ENCODE results near the gene CYP46A1. TPM values are rescaled to one million over a fixed set of nuclear protein-coding genes. Genes with fewer than 3 reads are reported as not detected.
"Not testable (repeated sequence)": the region's sequence is repeated elsewhere in the genome, so short reads cannot be mapped to it uniquely, and the experiment has no call there.

CYP46A1 gene
- total RNA-seq, 1 experiment from 2014 or later: 0.52 TPM

DNA sequence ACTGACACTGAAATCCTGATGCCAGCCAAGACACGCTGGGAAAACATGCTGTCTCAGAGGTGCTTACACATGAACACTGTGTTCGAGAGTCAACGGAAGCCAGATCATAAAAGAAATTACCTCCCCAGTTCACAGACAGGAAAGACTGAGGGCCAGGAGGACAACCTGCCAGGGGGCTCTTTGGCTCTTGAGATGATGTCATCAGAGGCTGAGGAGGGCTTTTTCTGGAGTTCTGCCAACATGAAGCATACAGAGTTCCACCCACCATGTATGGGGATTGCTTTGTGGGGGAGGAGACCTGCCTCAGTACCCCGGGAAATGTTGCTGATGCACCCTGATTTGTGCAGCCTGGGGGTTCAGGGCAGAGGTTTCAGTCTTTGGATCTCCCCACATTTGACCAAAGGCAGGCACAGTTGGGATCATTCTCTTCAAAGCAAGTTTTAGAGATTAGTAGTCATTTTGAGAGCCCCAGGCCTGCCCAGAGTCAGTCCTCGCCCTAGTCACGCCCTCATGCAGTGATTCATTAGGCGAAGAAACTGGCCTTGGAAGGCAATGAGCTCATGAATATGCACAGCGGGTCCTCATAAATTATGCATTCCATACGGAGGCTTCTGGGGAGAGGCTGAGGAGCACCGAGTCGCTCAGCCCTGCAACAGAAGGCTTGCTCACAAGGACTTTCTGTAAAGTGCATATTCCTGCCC is 74.2 kb downstream of the CYP46A1 start:
- no peak overlapping the region for H2AFZ ChIP-seq (ENCODE audit: low read length)
- no peak overlapping the region for H3K4me2 ChIP-seq (ENCODE audit: low read depth, low read length, poor library complexity, severe bottlenecking)
- H3K9ac ChIP-seq (ENCODE audit: low read length): no peak overlapping the region
- H4K20me1 ChIP-seq (ENCODE audit: insufficient read depth, low read depth, low read length): no peaks in the 10 kb centered on the region; the same call in 1 of the 2 replicates
- no peak overlapping the region for H3K27ac ChIP-seq (ENCODE audit: low read length)
- H3K4me3 ChIP-seq (ENCODE audit: low read length): no peak overlapping the region
- DNase-seq: no peak
- H3K36me3 ChIP-seq (ENCODE audit: insufficient read depth, low read length): no peaks in the 10 kb centered on the region
- H3K9me3 ChIP-seq (ENCODE audit: low read length): no peaks in the 10 kb centered on the region
- no peaks in the 10 kb centered on the region for H3K9me2 ChIP-seq (replicated peaks; ENCODE audit: insufficient read depth, low read length)
- H3K27me3 ChIP-seq (ENCODE audit: low read length): peaks cover 3% of the 10 kb centered on the region; the same call in 1 of the 2 replicates
- H3K4me1 ChIP-seq (ENCODE audit: low read length): no peaks in the 10 kb centered on the region
- no peaks in the 10 kb centered on the region for H3K79me2 ChIP-seq (ENCODE audit: low read length)

DNA sequence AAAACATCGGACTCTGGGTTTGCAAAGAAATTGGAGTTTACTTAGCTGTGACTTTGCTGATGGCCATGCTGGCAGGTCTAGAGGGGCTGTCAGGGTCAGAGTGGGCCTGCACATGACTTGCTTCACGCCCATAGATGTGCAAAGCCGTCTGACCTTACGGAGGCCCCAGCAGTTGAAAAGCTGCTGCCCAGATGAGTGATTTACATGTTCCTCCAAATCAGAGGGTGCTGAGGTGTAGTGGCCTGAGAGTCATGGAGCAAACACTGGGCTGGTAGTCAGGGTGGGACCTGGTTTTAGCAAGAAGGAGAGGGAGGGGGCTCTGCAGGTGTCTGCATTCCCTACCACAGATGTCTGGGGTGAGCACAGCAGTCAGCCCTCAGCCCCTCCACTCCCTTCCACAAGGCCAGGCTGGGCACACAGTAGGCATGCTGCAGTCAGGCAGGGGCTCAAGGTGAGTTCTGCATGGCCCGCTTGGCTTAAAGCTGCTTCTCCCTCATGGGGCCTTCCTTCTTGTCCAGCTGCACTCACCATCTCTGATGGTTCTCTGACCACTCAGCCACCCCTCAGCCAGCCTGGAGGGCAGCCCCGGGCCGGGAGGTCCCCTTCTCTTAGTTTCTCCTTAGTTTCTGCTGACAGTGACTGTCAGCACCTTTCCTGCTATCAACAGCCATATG is 74.9 kb downstream of the CYP46A1 start:
- Histone ChIP-seq H3K27me3 (ENCODE audit: low read length) (peaks cover 3% of the 10 kb centered on the region; the same call in 1 of the 2 replicates), H3K9me3 (ENCODE audit: low read length) (no peaks in the 10 kb centered on the region), H3K27ac (ENCODE audit: low read length) (no peak overlapping the region), H3K9me2 (replicated peaks; ENCODE audit: insufficient read depth, low read length) (no peaks in the 10 kb centered on the region), H3K36me3 (ENCODE audit: insufficient read depth, low read length) (no peaks in the 10 kb centered on the region), H3K79me2 (ENCODE audit: low read length) (no peaks in the 10 kb centered on the region), H3K9ac (ENCODE audit: low read length) (no peak overlapping the region), H3K4me3 (ENCODE audit: low read length) (no peak overlapping the region), H2AFZ (ENCODE audit: low read length) (no peak overlapping the region), H3K4me1 (ENCODE audit: low read length) (no peaks in the 10 kb centered on the region), H4K20me1 (ENCODE audit: insufficient read depth, low read depth, low read length) (no peaks in the 10 kb centered on the region; the same call in 1 of the 2 replicates), H3K4me2 (ENCODE audit: low read depth, low read length, poor library complexity, severe bottlenecking) (no peak overlapping the region)
- no peak for DNase-seq

DNA sequence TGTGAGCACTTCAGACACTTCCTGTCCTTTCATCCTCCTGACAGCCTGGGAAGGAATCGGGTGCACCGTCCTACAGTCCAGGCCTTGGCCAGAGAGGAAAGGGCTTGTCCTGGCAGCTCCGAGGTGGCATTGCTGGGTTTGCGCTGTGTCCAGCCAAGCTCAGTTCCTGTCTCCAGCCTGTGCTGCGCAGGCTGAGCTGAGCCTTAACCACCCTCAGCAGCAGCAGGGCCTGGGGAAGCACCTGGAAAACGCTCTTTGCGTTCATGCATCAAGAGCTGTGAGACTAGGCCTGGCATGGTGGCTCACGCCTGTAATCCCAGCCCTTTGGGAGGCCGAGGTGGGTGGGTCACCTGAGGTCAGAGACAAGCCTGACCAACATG is 75.4 kb downstream of the CYP46A1 start:
- Histone ChIP-seq H2AFZ (ENCODE audit: low read length) (no peak overlapping the region), H3K9ac (ENCODE audit: low read length) (no peak overlapping the region)

DNA sequence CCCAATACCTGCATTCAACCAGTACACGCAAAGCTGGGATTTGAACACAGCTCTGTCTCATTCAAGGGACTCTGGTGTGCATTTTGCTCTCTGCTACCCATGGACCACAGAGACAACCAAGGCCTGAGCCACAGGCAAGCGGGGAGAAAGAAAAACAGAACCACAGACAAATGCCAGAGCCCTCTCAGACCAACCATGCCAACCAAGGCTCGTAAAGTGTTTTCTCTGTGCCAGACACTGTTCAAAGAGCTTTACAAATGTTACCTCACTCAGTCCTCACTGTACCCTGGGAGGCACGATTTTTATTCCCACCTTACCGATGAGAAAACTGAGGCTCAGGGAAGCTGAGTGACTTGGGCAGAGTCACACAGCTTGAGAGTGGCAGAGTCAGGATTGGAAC is 76.7 kb downstream of the CYP46A1 start:
- Histone ChIP-seq H3K9me2 (replicated peaks; ENCODE audit: insufficient read depth, low read length) (no peaks in the 10 kb centered on the region), H4K20me1 (ENCODE audit: insufficient read depth, low read depth, low read length) (no peaks in the 10 kb centered on the region), H3K27ac (ENCODE audit: low read length) (no peak overlapping the region), H3K79me2 (ENCODE audit: low read length) (no peaks in the 10 kb centered on the region), H3K4me2 (ENCODE audit: low read depth, low read length, poor library complexity, severe bottlenecking) (no peak overlapping the region), H2AFZ (ENCODE audit: low read length) (no peak overlapping the region), H3K4me3 (ENCODE audit: low read length) (no peak overlapping the region), H3K36me3 (ENCODE audit: insufficient read depth, low read length) (no peaks in the 10 kb centered on the region), H3K4me1 (ENCODE audit: low read length) (no peaks in the 10 kb centered on the region), H3K27me3 (ENCODE audit: low read length) (peaks cover 3% of the 10 kb centered on the region; the same call in 1 of the 2 replicates), H3K9me3 (ENCODE audit: low read length) (no peaks in the 10 kb centered on the region), H3K9ac (ENCODE audit: low read length) (no peak overlapping the region)
- DNase-seq: no peak

More for the DNA sequence above, 75.4 kb downstream of the CYP46A1 start:
- Histone ChIP-seq H3K4me1 (ENCODE audit: low read length) (no peaks in the 10 kb centered on the region), H3K9me3 (ENCODE audit: low read length) (no peaks in the 10 kb centered on the region), H3K36me3 (ENCODE audit: insufficient read depth, low read length) (no peaks in the 10 kb centered on the region), H3K79me2 (ENCODE audit: low read length) (no peaks in the 10 kb centered on the region), H3K27ac (ENCODE audit: low read length) (no peak overlapping the region), H3K9me2 (replicated peaks; ENCODE audit: insufficient read depth, low read length) (no peaks in the 10 kb centered on the region), H3K27me3 (ENCODE audit: low read length) (peaks cover 3% of the 10 kb centered on the region; the same call in 1 of the 2 replicates), H3K4me2 (ENCODE audit: low read depth, low read length, poor library complexity, severe bottlenecking) (no peak overlapping the region), H4K20me1 (ENCODE audit: insufficient read depth, low read depth, low read length) (no peaks in the 10 kb centered on the region), H3K4me3 (ENCODE audit: low read length) (no peak overlapping the region)
- no peak for DNase-seq

DNA sequence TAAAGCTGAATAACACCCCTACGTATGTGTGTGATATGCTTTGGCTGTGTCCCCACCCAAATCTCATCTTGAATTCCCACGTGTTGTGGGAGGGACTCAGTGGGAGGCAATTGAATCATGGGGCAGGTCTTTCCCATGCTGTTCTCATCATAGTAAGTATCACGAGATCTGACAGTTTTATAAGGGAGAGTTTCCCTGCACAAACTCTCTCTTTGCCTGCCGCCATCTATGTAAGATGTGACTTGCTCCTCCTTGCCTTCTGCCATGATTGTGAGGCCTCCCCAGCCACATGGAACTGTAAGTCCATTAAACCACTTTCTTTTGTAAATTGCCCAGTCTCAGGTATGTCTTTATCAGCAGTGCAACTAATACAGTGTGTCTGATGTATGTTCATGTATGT is 78.8 kb downstream of the CYP46A1 start:
- not testable (repeated sequence) for H3K36me3 ChIP-seq (ENCODE audit: insufficient read depth, low read length); DNase-seq; H3K9me2 ChIP-seq (replicated peaks; ENCODE audit: insufficient read depth, low read length); H3K4me3 ChIP-seq (ENCODE audit: low read length); H3K4me2 ChIP-seq (ENCODE audit: low read depth, low read length, poor library complexity, severe bottlenecking); H3K9ac ChIP-seq (ENCODE audit: low read length); H3K4me1 ChIP-seq (ENCODE audit: low read length); H3K9me3 ChIP-seq (ENCODE audit: low read length); H4K20me1 ChIP-seq (ENCODE audit: insufficient read depth, low read depth, low read length); H2AFZ ChIP-seq (ENCODE audit: low read length); H3K27ac ChIP-seq (ENCODE audit: low read length); H3K79me2 ChIP-seq (ENCODE audit: low read length); H3K27me3 ChIP-seq (ENCODE audit: low read length)

DNA sequence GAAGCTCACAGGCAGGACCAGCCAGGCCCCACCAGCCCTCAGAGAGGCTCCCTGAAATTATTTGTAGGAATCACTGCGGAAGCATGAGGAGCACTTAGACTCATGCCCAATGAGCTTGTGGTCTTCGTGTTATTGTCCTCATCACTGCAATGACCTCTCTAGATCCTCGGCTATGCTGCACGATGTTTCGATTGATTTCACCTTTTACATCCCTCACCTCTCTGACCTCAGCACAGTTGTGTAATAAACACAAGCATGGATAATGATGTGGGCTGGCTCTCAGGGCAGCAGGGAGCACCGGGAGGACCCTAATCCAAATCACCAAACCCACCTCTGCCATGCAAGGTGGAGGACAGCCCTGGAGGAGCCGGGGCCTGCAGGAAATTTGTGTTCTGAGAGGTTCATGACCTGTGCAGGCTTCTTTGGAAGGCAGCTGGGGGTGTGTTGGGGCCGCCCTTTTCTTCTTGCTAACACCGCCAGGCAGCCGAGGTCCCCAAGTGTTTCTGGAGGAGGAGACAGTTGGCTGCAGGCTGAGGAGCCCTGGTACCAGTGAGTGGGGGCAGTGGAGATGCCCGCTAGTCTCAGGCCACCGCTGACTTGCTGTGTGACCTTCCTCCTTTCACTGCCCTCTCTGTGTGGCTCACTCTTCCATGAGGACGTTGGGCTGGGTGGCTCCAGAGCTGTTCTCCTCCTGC is 79.6 kb downstream of the CYP46A1 start:
- Histone ChIP-seq H3K27ac (ENCODE audit: low read length) (no peak overlapping the region), H3K27me3 (ENCODE audit: low read length) (peaks cover 3% of the 10 kb centered on the region; the same call in 1 of the 2 replicates), H3K4me3 (ENCODE audit: low read length) (no peak overlapping the region), H3K36me3 (ENCODE audit: insufficient read depth, low read length) (no peaks in the 10 kb centered on the region), H3K4me2 (ENCODE audit: low read depth, low read length, poor library complexity, severe bottlenecking) (no peak overlapping the region), H3K4me1 (ENCODE audit: low read length) (no peaks in the 10 kb centered on the region), H3K9me3 (ENCODE audit: low read length) (no peaks in the 10 kb centered on the region), H3K9me2 (replicated peaks; ENCODE audit: insufficient read depth, low read length) (no peaks in the 10 kb centered on the region), H3K79me2 (ENCODE audit: low read length) (no peaks in the 10 kb centered on the region), H3K9ac (ENCODE audit: low read length) (no peak overlapping the region), H2AFZ (ENCODE audit: low read length) (no peak overlapping the region), H4K20me1 (ENCODE audit: insufficient read depth, low read depth, low read length) (no peaks in the 10 kb centered on the region)
- no peak for DNase-seq

DNA sequence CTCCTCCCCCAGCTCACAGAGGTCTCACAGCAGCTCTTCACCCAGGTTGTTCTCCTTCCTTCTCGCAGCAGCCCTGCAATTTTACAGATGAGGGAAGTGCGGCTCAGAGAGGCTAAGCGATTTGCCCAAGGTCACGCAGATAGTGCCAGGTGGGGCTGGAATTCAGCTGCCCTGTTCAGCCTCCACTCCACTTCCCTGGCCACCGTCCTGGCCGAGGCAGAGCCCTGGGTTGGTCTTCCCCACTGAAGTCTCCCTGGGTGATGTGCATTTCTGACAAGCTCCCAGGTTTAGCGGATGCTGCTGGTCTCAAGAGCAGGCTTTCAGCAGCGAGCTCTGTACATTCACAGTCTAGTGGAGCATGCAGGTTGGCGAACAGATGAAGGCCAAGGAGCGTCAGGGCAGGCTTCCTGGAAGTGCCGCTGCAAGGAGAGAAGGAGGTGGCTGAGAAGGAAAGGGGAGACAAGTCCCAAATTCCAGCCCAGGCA is 80.2 kb downstream of the CYP46A1 start:
- no peak for DNase-seq
- Histone ChIP-seq H3K9ac (ENCODE audit: low read length) (no peak overlapping the region), H3K79me2 (ENCODE audit: low read length) (no peaks in the 10 kb centered on the region), H3K27me3 (ENCODE audit: low read length) (peaks cover 3% of the 10 kb centered on the region; the same call in 1 of the 2 replicates), H3K36me3 (ENCODE audit: insufficient read depth, low read length) (no peaks in the 10 kb centered on the region), H4K20me1 (ENCODE audit: insufficient read depth, low read depth, low read length) (no peaks in the 10 kb centered on the region), H3K9me3 (ENCODE audit: low read length) (no peaks in the 10 kb centered on the region), H3K4me3 (ENCODE audit: low read length) (no peak overlapping the region), H3K4me2 (ENCODE audit: low read depth, low read length, poor library complexity, severe bottlenecking) (no peak overlapping the region), H3K9me2 (replicated peaks; ENCODE audit: insufficient read depth, low read length) (no peaks in the 10 kb centered on the region), H2AFZ (ENCODE audit: low read length) (no peak overlapping the region), H3K27ac (ENCODE audit: low read length) (no peak overlapping the region), H3K4me1 (ENCODE audit: low read length) (no peaks in the 10 kb centered on the region)

DNA sequence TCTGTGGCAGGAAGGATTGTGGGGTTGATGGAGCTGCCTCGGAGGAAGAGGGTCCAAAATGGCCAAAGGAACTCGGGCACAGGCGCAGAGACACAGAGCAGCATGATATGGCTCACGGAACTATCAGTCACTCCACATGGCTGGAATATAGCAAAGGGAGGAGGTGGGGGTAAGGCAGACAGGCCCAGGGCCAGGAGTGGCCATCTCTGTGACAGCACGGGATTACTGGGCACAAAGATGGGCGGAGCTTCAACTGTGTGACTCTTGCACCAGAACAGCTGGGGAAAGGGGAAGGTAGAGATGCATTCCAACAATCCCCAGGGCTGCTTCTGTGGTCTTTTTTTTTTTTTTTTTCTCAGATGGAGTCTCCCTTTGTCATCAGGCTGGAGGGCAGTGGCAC is 84.3 kb downstream of the CYP46A1 start:
- DNase-seq: no peak
- Histone ChIP-seq H3K4me2 (ENCODE audit: low read depth, low read length, poor library complexity, severe bottlenecking) (no peak overlapping the region), H3K9me3 (ENCODE audit: low read length) (no peaks in the 10 kb centered on the region), H3K27ac (ENCODE audit: low read length) (no peak overlapping the region), H4K20me1 (ENCODE audit: insufficient read depth, low read depth, low read length) (no peaks in the 10 kb centered on the region), H2AFZ (ENCODE audit: low read length) (no peak overlapping the region), H3K4me3 (ENCODE audit: low read length) (no peak overlapping the region), H3K27me3 (ENCODE audit: low read length) (peaks cover 3% of the 10 kb centered on the region; the same call in 1 of the 2 replicates), H3K36me3 (ENCODE audit: insufficient read depth, low read length) (no peaks in the 10 kb centered on the region), H3K4me1 (ENCODE audit: low read length) (no peaks in the 10 kb centered on the region), H3K79me2 (ENCODE audit: low read length) (no peaks in the 10 kb centered on the region), H3K9me2 (replicated peaks; ENCODE audit: insufficient read depth, low read length) (no peaks in the 10 kb centered on the region), H3K9ac (ENCODE audit: low read length) (no peak overlapping the region)
